HG02870 (cell line): ENCODE results near the gene ST6GALNAC4.

Experiments used
- ATAC-seq: cut with Tn5 transposase; IDR thresholded peaks from one replicate; pipeline ENCODE4 v1.9.1; 2021; ENCODE audit warnings: mild to moderate bottlenecking, moderate library complexity; ENCODE audit not compliant: unreplicated experiment

ST6GALNAC4 gene

DNA sequence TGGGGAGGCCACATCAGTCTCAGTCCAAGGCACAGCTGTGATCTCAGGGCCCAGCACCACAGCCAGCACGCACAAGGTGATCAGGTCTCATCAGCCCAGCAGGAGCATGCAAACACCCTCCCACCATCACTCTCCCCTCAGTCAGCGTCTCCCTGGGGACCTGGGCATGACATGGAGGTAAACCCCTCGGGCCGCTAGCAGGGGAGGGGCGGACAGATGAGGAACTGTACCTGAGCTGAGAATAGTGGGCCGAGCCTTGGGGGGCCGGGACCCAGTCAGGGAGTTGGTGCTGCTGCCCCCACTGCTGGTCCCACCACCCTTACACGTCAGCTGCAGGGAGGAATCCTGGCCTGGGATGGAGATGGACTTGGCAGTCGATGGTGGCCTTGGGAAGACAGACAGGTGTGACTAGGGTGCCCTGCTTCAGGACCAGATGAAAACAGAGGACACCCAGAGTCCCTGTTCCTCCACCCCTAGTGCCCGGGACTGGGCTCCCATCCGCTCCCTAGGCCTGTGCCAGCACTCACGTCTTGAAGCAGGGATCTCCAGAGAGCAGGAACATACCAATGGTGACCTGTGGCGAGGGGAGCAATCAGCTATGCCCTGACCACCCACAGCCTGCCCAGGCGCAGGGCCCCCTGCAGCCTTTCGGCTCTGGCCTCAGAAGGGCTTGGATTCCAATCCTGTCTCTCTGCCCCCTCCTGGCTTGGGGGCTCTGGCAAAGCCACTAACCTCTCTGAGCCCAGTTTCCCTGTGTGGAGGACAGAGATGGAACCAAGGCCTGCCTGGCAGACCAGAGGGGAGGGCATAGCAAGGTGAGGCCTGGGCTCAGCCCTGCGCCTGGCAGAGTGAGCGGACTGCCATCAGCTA, 31.2 kb upstream of the ST6GALNAC4 start:
- ATAC-seq, result no peak

DNA sequence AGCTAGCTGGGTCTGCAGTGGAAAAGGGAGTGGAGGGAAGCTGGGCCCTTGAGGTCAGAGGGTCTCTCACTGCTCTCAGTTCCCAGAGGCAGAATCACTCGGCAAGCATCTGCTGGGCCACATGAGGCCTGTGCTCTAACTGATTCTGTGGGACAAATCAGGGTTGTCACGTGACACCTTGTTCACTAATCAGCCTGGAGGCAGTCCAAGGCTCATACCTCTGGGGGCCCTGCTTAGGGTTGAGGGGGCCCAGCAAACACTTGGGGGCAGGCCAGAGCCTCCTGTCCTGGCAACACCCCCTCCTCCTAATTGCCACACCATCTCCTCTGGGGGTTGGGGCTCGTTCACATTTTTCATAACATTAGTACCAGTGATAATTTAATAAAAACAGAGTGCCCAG, 29.9 kb upstream of the ST6GALNAC4 start:
- no peak for ATAC-seq

DNA sequence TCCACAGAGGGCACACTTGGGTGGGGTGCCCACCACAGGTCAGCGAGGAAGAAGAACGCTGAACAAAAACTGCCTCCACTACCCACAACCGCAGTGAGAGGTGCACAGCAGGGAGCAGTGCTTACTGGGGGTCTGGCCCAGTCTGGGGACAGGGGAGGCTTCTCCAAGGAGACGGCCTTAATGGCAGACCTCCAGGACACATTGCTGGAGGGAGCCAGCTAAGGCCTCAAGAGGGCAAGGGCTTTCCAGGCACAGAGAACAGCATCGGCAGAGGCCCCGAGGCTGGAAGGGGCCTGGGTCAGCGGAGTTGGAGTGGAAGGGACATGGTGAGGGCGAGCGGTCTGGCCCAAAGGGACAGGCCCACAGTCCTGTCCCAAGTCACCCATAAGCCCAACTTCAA, 29.1 kb upstream of the ST6GALNAC4 start:
- ATAC-seq, result no peak

DNA sequence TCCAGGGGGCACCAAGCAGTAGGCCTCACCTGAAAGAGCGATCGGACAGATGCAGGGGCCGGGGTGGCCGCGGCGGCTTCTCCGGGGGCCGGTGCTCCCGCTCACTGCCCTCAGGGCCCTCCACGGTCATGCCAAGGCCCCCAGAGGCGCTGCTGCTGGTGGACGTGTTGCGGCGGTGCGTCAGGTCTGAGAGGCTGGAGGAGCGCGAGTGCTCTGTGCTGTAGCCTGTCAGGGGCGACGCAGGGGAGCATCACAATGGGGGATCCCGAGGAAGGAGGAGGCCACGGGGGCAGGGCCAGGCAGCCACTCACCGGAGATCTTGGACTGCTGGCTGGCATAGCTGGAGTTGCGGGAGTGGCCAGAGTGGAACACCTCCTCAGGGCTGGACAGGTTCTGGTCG, 28.5 kb upstream of the ST6GALNAC4 start:
- no peak for ATAC-seq

DNA sequence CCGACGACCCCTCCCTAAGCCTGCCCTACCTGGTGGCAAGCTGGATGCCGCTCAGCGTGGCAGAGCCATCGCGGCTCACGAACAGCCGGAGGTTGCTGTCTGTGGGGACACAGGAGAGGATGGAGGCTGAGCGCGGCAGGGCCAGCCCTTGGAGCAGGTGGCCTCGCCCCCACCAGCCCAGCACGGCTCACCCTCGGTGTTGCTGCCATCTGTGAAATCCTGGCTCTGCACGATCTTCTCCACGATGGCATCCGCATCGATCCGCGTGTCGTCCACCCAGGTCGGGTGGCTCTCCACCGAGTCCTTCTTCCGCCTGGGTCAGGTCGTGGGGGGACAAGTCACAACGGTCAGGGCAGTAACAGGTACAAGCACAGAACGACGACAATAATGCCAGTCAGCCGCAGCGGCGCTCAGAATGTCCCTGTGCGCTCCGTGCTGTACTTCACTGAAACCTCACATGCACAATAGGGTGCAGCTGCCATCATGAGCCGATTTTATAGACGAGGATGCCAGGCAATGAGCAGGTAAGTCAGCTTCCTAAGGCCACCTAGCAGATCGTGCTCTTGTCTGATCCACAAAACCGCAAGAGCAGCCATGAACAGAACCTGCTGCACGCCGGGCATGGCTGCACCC, 27.9 kb upstream of the ST6GALNAC4 start:
- no peak for ATAC-seq

DNA sequence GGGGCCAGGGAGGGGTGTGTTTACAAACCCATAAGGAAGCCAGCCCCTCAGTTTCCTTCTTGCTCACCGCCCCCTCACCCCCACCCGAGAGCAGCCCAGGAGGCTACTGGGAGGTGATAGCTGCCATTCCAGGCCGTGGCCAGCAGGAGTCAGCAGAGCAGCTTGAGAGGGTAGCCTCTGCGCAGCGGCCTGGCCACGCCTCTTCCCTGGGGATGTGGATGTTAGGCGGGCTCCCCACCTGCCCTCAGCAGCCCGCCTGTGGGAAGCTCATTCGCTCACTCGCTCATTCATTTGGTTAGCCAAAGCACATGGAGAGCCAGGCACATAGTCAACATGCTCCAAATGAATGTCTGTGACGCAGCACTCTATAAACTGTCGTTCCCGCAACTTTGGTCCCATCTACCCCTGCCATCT, 26.9 kb upstream of the ST6GALNAC4 start:
- peak; percentile 50 for ATAC-seq

DNA sequence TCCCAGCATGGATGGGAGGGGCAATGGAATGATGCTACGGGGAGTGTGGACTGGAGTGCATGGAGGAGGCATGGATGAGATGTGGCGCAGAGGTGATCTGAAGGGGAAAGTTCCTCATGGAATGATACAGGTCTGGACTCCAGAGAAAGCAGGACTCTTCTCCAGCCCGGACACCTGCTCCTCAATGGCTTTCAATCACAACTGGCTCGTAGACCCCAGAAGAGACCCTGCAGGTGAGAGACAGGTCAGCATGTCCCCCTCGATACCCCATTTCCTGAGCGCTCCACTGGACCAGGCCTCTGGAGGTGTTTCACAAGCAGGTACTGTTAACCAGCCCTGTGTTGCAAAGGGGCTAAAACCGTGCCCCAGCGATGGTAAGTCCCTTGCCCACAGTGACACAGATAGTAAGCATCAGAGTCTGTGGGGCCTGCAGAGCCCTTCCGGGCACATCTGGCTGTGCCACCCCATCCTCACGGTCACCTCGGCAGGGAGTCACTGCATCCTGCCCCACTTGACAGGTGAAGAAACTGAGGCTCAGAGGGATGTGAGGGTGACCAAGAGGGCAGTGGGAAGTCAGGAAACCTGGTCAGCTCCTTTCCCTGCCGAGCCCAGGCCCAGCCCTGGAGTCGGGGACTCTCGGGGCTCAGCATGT, 26.3 kb upstream of the ST6GALNAC4 start:
- no peak for ATAC-seq

DNA sequence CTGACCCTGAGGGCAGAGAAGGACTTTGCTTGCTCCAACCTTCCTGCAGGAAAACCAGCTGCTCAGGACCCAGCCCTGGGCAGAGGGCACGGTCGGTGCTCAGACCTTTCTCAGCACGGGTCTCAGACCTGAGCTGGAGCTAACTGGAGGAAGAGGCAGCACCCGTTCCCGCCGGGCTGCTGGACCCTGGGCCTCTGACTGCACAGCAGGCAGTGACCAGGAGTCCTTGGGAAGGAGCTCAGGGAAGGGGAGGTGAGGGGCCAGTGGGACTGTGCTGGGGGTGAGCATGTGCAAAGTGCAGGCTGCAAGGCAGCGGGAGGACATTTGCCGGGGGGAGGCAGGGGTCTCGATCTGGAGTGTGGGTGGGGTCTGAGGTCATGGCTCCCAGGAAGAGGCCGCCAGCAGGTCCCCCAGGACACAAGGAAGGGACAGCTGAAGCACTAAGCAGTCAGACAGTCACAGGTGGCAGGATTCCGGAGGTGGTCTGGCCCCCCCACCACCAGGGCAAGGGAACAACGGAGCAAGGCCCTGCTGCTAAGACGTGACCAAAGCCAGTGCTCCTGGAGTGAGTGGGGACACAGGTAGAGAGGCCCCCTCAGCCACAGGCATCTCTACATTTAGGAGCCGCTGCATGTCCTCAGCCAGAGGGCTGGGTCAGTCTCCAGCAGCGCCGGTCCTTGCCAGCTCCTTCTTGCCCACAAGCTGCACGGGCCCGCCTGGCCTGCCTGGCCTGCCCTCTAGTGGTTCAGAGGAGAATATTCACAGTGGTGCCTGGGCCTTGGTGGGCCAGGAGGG, 25.6 kb upstream of the ST6GALNAC4 start:
- no peak for ATAC-seq

DNA sequence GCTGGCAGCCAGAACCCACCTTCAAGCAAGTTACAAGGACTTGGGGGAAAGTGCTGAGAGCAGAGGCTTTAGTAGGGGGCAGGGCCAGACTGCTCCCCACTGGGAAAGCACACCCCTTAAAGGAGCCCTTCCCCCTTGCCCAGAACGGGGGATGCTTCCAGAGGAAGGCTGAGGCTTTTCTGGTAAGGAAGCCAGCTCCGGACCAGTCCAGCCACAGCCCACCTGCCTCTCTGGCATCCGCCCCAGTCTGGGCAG, 25.0 kb upstream of the ST6GALNAC4 start:
- no peak for ATAC-seq

DNA sequence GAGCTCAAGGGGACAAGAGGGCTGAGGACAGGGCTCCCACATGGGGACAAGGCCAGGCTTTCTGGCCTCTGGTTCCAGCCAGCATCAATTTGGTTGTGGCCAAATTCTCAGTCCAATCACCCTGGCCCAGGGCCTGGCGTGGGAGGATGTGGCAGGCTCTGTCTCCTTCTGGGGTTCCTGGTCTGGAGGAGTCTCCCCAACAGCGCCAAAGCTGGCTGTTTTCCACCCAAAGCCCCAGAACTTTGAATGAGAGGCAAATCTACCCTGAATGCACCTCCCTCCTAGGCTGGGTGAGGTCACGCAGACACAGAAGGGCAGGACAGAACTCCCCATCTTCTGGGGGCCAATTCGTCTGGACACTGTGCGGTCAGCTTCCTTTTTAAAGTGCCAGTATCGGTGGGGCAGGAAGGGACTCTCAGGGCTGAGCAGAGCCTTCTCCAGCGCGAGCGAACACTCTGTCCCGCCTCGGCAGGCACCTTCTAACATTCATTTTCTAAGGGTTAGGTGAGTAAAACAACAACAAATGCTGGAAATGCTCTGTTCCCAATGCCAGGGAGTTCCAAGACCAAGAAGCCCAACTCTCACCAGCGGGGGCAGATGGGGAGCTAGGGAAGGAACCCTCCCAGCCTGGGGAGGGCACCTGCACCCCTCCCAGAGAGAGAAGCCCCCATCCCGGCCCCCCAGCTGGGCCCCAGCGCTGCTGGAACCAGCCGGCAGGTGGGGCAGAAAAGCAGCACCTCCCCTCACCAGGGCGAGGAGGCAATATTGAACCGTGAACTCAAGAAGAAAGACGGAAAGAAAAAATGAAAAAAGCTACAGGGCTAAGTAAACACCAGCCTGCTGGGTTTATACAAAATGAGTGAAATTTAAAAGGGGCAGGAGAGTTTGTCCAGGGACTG, 24.5 kb upstream of the ST6GALNAC4 start:
- no peak for ATAC-seq

DNA sequence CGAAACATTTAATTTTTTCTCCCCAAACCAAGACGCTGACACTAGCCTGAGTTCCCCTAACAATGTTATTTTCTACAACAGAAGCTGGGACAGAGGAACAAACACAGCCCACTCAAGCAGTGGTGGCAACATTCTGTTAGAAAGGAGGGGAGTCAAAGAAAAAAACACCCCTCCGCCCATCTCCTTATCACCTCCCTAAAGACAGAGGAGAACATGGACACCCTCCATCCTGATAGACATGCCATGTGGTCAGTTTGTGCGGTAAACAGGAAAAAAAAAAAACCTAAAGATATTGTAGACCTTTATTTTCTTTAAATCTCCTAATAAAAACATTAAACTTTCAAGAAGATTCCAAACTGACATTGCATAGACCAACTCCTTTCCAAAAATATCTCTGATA, 23.8 kb upstream of the ST6GALNAC4 start:
- ATAC-seq, result no peak

DNA sequence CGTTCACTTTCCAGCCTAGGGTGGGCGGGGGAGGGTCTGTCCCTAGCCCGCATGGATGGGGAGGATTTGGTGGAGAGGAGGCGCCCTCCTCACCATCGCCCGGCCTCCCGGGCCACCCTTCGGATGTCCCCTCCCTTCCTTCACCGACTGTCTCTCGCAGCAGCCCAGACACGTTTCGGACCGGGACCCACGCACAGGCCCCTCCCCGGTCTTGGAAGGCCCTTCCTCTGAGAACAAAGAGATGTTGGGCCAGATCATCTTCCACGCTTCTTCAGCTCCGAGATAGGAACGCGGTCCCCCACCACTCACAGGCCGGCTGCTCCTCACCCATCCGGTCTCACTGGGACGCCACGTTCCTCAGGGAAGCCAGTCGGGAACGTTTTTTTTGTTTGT, 21.5 kb upstream of the ST6GALNAC4 start:
- no peak for ATAC-seq

DNA sequence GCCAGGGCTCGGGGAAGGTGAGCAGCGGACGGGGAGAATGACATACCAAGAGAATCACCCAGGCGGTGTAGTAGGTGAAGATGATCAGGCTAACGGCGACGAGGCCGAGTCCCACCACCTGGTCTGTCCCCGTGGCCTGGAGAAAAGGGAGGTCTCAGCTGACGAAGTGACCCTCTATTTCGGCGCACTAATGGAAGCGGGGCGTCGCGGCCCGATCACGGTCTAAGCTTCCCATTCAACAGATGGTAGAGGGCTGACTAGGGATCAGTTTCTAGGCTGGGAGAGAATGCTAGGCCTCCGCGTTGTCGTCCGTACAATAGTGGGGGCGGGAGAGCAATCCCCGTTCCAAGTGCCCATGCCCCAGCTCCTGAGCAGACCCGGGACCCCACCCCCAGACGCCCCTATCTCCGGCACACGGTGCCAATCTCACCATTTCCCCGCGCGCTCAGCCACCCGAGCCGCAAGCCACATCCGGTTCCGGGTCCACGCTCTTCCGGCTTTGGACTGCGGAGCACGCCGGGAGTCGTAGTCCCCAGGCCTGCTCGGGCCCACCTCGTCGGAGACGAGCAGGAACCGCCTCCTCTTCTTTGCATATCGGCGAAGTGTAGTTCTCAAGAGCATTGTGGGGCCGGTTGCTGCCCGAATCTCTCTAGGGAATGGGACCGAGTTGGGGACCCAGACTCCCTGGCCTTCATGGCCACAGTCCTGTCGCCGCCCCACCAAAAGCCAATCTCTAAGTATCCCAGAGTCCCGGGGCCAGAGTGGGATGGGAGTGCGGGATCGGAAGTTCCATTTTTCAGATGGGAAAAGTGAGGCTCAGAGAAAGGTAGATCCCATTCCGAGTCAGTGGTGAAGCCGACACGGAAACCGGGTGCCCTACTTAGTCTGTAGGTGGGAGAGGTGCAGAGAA, 20.8 kb upstream of the ST6GALNAC4 start, which contains the start of gene DPM2:
DPM2 (minus strand) TSS at position 467 of the 910 bp plus-strand sequence; CDS start at position 433, 34 bp downstream.
- peak; percentile 88 for ATAC-seq

DNA sequence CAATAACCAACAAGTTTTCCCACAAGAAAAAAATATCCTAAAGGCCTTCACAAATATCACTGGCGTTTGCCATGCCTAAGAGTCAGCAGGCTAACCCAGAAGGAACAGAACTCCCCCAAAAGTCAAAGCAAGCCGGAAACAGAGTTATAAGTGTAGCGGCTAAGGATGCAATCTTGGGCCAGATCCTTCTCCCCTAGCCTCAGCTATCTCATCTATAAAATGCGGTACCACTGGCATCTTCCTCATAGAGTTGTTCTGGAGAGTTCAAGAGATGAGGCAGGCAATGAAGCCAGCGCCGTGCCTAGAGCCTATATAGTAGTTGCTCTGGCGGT, 20.2 kb upstream of the ST6GALNAC4 start:
- no peak for ATAC-seq

DNA sequence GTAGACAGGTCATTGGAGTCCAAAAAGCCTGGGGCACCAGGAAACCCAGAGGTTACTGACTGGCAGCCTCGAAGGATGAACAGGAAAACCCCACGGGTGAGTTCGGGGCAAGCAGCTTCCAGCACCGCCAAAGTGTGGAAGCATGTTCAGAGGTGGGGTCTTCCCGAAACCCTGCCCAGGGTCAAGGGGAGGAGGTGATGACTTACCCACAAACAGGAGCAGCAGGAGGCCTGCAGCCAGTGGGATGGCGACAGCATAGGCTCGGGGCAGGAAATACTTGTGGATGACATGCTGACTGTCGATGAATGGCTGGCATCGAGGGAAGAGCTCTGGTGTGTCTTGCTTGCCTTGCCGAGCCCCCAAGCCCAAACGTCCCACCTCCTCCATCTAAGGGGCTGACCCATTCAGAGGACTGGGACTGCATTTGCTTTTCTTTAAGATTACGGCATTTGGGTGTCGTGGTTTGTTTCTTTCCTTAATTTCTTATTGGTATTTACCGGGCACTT, 19.6 kb upstream of the ST6GALNAC4 start:
- no peak for ATAC-seq

DNA sequence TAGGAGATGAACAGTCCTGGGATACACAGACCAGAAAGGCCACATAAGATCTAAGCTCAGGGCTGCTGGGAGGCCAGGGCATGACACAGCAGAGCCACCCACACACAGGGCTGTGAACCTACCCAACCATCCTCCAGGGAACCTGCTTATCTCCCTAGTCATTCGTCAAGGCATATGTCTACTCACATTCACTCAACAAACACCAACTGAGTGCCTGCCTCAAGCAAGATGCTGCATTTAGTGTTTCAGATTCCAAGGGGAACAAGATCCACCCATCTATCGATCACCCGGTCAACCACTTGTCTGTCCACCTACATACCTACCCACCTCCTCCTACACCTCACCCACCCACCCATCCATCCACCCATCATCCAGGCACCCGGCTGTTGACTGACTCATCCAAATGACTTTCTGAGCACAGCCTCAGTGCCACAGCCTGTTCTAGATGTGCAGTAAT, 19.0 kb upstream of the ST6GALNAC4 start:
- ATAC-seq, result no peak

DNA sequence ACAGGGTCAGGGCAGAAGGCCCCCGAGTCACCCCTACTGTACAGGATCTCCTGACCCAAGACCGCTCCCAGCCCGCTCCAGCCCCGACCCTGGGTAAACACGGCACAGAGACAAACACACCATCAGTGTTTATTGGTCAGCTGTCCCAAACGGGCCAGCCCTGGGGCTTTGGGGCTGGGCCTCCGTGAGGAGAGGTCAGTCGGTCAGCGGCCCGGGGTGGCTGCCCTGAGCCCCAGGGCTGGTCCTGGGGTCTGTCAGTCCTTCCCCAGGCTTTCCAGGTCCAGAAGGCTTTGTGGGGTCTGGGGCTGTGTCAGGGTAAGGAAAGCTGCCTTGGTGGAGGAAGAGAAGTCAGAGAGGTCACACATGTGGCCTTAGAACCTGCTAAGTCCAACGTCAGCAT, 18.1 kb upstream of the ST6GALNAC4 start:
- ATAC-seq, result no peak

DNA sequence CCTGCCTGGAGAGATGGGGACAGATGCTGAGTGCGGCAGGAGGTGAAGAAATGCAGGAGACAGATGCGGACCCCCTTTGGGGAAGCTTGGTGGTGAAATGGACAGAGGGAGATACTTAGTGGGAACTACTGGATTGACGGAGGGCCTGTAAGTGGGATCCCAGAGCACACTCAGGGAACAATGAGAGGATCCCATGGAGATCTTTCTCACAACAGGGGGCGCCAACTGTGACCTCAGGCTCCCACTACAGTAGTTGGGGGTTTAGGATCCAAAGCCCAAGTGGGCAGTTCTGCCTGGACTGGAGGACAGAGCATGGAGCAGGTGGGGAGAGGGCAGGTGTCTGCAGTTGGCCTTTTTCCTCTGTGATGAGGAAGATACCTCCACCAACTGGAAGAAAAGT, 17.4 kb upstream of the ST6GALNAC4 start:
- no peak for ATAC-seq
